ENCODE data around the gene CYLD. TPM values are rescaled to one million over a fixed set of nuclear protein-coding genes. Genes with fewer than 3 reads are reported as not detected.

The CYLD gene
- polyA plus RNA-seq, 1 donor (not counting 4 experiments of a cell fraction or from before 2014, with no cell fraction given) = 24.7 TPM

- no peak for FAIRE-seq
- H3K36me3 ChIP-seq (ENCODE audit: control insufficient read depth in 2 of 2, extremely low read depth in 1 of 2, insufficient read depth in 2 of 2, low read length in 2 of 2) = no peaks in the 10 kb centered on the region
- no peak overlapping the region for H2AFZ ChIP-seq (ENCODE audit: control insufficient read depth, low read length)
- no peak overlapping the region for H3K4me3 ChIP-seq (ENCODE audit: control insufficient read depth in 2 of 3, extremely low read depth in 1 of 3, insufficient read depth in 2 of 3, low read depth in 1 of 3, low read length in 3 of 3)
- H3K27me3 ChIP-seq (ENCODE audit: control insufficient read depth, extremely low read depth, insufficient read depth, low read length) = peaks cover 20% of the 10 kb centered on the region
- H3K4me2 ChIP-seq (ENCODE audit: control insufficient read depth, extremely low read depth, insufficient read depth, low read depth, low read length) = no peak overlapping the region
- no peak overlapping the region for H3K27ac ChIP-seq (ENCODE audit: control insufficient read depth, insufficient read depth, low read length)
- no peaks in the 10 kb centered on the region for H4K20me1 ChIP-seq (ENCODE audit: control insufficient read depth, extremely low read depth, insufficient read depth, low read length)
- no peak for DNase-seq (ENCODE audit: low read depth, low spot score)
- dilution Hi-C loops (cut with MboI; ENCODE audit: extremely low pct_ligation_motif_present, low sequenced_read_pairs) = no loop called here
- H3K79me2 ChIP-seq (ENCODE audit: control insufficient read depth, insufficient read depth, low read length) = no peaks in the 10 kb centered on the region
- no peak overlapping the region for H3K9ac ChIP-seq (ENCODE audit: control insufficient read depth, extremely low read depth, insufficient read depth, low read length)
- H3K9me3 ChIP-seq (ENCODE audit: control insufficient read depth, low read depth, low read length) = no peaks in the 10 kb centered on the region
- H3K4me1 ChIP-seq (ENCODE audit: control insufficient read depth, extremely low read depth, insufficient read depth, low read length) = no peaks in the 10 kb centered on the region
- no peak for TF ChIP-seq EZH2 (IDR thresholded peaks at IDR 0.05; ENCODE audit: low read length)
- TF ChIP-seq, protein P1, sequence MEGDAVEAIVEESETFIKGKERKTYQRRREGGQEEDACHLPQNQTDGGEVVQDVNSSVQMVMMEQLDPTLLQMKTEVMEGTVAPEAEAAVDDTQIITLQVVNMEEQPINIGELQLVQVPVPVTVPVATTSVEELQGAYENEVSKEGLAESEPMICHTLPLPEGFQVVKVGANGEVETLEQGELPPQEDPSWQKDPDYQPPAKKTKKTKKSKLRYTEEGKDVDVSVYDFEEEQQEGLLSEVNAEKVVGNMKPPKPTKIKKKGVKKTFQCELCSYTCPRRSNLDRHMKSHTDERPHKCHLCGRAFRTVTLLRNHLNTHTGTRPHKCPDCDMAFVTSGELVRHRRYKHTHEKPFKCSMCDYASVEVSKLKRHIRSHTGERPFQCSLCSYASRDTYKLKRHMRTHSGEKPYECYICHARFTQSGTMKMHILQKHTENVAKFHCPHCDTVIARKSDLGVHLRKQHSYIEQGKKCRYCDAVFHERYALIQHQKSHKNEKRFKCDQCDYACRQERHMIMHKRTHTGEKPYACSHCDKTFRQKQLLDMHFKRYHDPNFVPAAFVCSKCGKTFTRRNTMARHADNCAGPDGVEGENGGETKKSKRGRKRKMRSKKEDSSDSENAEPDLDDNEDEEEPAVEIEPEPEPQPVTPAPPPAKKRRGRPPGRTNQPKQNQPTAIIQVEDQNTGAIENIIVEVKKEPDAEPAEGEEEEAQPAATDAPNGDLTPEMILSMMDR (optimal IDR thresholded peaks at IDR 0.05 in 1 of 3, IDR thresholded peaks at IDR 0.05 in 1 of 3, conservative IDR thresholded peaks at IDR 0.05 in 1 of 3; ENCODE audit: extremely low read depth in 1 of 3, insufficient read depth in 2 of 3, low read length in 3 of 3) = no peak
- H3K9me1 ChIP-seq (ENCODE audit: control insufficient read depth, extremely low read depth, insufficient read depth, low read length) = no peaks in the 10 kb centered on the region
Measured at GRCh38 chr16:50838885-50839284, 97.0 kb downstream of the CYLD start.

DNA sequence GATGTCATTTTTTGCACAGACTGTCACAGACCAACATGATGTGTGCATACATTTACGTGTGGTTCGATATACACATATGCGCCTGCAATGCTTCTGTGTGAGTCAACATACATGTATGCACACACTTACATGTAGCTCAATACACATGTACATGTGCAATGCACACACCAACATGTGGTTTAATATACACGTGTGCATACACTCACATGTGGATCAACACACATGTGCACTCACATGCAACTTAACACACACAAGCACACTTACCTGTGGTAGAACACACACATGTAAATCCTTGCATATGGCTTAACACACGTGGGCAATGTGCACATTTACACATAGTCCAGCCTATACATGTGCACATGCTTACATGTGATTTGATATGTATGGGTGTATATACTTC is 97.5 kb downstream of the CYLD start:
- Histone ChIP-seq H3K9ac (ENCODE audit: control insufficient read depth, extremely low read depth, insufficient read depth, low read length) (no peak overlapping the region), H3K9me1 (ENCODE audit: control insufficient read depth, extremely low read depth, insufficient read depth, low read length) (no peaks in the 10 kb centered on the region), H3K9me3 (ENCODE audit: control insufficient read depth, low read depth, low read length) (no peaks in the 10 kb centered on the region), H3K27me3 (ENCODE audit: control insufficient read depth, extremely low read depth, insufficient read depth, low read length) (peaks cover 20% of the 10 kb centered on the region), H2AFZ (ENCODE audit: control insufficient read depth, low read length) (no peak overlapping the region), H3K4me1 (ENCODE audit: control insufficient read depth, extremely low read depth, insufficient read depth, low read length) (no peaks in the 10 kb centered on the region), H3K79me2 (ENCODE audit: control insufficient read depth, insufficient read depth, low read length) (no peaks in the 10 kb centered on the region), H3K27ac (ENCODE audit: control insufficient read depth, insufficient read depth, low read length) (no peak overlapping the region), H3K4me3 (ENCODE audit: control insufficient read depth in 2 of 3, extremely low read depth in 1 of 3, insufficient read depth in 2 of 3, low read depth in 1 of 3, low read length in 3 of 3) (no peak overlapping the region), H3K4me2 (ENCODE audit: control insufficient read depth, extremely low read depth, insufficient read depth, low read depth, low read length) (no peak overlapping the region), H4K20me1 (ENCODE audit: control insufficient read depth, extremely low read depth, insufficient read depth, low read length) (no peaks in the 10 kb centered on the region), H3K36me3 (ENCODE audit: control insufficient read depth in 2 of 2, extremely low read depth in 1 of 2, insufficient read depth in 2 of 2, low read length in 2 of 2) (no peaks in the 10 kb centered on the region)
- FAIRE-seq = no peak
- TF ChIP-seq, protein P1 (optimal IDR thresholded peaks at IDR 0.05 in 1 of 3, IDR thresholded peaks at IDR 0.05 in 1 of 3, conservative IDR thresholded peaks at IDR 0.05 in 1 of 3; ENCODE audit: extremely low read depth in 1 of 3, insufficient read depth in 2 of 3, low read length in 3 of 3) = no peak
- TF ChIP-seq EZH2 (IDR thresholded peaks at IDR 0.05; ENCODE audit: low read length) = no peak
- dilution Hi-C loops (cut with MboI; ENCODE audit: extremely low pct_ligation_motif_present, low sequenced_read_pairs) = no loop called here
- DNase-seq (ENCODE audit: low read depth, low spot score) = no peak
